Neutrophil (primary cell): Measurements from ENCODE around the gene MRPL45.
A peak's percentile ranks its signal among the peaks of the same experiment; 100 is the strongest.

Source experiments
- H3K27ac ChIP-seq: fragments of 200-600 bp; sonication (generic); 2 replicates; pipeline ENCODE4 v1.5.1; 2016; ENCODE audit warnings: mild to moderate bottlenecking, moderate library complexity
- H3K27me3 ChIP-seq: fragments of 200-600 bp; sonication (generic); 2 replicates; pipeline ENCODE4 v1.6.0; 2016; ENCODE audit warnings: mild to moderate bottlenecking
- H3K36me3 ChIP-seq: fragments of 200-600 bp; sonication (generic); 2 replicates; pipeline ENCODE4 v1.5.1; 2017
- H3K4me1 ChIP-seq, 2 experiments: fragments of 200-600 bp in 1 of 2; sonication (generic) in 1 of 2; 1 replicate in 1 of 2; 2 replicates in 1 of 2; pipeline versions ENCODE4 v1.5.1 to v1.6.1; 2013 to 2016; ENCODE audit warnings: low read depth in 1 of 2, low read length in 1 of 2, mild to moderate bottlenecking in 1 of 2, moderate library complexity in 1 of 2; ENCODE audit not compliant: control insufficient read depth in 1 of 2, insufficient read depth in 1 of 2
- H3K4me3 ChIP-seq, 2 experiments: fragments of 200-600 bp in 1 of 2; sonication (generic) in 1 of 2; 1 replicate in 1 of 2; 2 replicates in 1 of 2; pipeline ENCODE4 v1.5.1; 2013 to 2016; ENCODE audit warnings: low read depth in 1 of 2, low read length in 1 of 2, mild to moderate bottlenecking in 1 of 2, moderate library complexity in 1 of 2
- H3K9me3 ChIP-seq: fragments of 200-600 bp; sonication (generic); 2 replicates; pipeline ENCODE4 v1.5.1; 2016
- TF ChIP-seq, protein P1 (sequence below): fragments of 200-600 bp; sonication (generic); IDR thresholded peaks from 2 replicates; pipeline ENCODE4 v1.5.1; 2016; ENCODE audit warnings: antibody characterized with exemption

Gene MRPL45

GRCh38 chr17:38353086-38353604 lies 56.2 kb downstream of the MRPL45 start:
- H3K4me3 ChIP-seq, result peak overlapping the region; percentile 66 to 93
- H3K9me3 ChIP-seq, result no peaks in the 10 kb centered on the region
- TF ChIP-seq, protein P1, sequence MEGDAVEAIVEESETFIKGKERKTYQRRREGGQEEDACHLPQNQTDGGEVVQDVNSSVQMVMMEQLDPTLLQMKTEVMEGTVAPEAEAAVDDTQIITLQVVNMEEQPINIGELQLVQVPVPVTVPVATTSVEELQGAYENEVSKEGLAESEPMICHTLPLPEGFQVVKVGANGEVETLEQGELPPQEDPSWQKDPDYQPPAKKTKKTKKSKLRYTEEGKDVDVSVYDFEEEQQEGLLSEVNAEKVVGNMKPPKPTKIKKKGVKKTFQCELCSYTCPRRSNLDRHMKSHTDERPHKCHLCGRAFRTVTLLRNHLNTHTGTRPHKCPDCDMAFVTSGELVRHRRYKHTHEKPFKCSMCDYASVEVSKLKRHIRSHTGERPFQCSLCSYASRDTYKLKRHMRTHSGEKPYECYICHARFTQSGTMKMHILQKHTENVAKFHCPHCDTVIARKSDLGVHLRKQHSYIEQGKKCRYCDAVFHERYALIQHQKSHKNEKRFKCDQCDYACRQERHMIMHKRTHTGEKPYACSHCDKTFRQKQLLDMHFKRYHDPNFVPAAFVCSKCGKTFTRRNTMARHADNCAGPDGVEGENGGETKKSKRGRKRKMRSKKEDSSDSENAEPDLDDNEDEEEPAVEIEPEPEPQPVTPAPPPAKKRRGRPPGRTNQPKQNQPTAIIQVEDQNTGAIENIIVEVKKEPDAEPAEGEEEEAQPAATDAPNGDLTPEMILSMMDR, result no peak
- peaks cover 12% of the 10 kb centered on the region for H3K27me3 ChIP-seq
- no peak overlapping the region for H3K27ac ChIP-seq
- H3K4me1 ChIP-seq, result peaks cover 15% of the 10 kb centered on the region in 2 experiments
- H3K36me3 ChIP-seq, result no peaks in the 10 kb centered on the region

DNA sequence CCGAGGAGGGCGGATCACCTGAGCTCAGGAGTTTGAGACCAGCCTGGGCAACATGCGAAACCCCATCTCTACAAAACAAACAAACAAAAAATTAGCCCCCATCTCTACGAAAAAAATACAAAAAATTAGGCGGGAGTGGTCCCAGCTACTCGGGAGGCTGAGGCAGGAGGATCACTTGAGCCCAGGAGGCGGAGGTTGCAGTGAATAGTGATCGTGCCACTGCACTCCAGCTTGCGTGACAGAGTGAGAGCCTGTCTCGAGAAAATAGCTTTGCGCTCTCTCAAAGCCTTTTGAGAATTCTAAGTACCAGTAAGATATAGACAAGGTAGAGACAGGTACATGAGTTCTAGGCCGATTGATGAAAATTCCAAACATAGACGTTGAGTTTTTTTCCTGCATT lies 56.7 kb downstream of the MRPL45 start:
- Histone ChIP-seq H3K4me1 (peaks cover 15% of the 10 kb centered on the region in 2 experiments), H3K4me3 (no peak overlapping the region), H3K27ac (no peak overlapping the region), H3K36me3 (no peaks in the 10 kb centered on the region), H3K9me3 (no peaks in the 10 kb centered on the region), H3K27me3 (peaks cover 12% of the 10 kb centered on the region)
- TF ChIP-seq, protein P1, result no peak

DNA sequence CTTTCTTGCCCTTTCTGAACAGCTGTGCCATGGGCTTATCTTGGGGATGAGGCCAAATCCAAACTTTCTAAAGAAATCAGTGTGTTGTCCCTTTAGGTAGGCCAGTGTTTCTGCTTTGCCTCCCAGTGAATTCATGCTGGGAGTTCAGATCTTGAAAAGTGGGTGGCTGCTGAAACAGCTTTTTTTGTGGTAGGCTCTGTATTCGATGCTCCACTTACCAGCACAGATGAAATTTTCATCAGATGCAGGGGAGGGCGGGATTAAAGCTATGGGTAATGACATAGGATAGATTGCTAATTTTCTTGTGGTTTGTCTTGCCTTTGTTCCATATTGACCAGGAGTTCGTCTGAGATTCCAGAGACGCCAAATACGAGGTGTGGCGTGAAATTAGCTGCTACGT lies 57.5 kb downstream of the MRPL45 start:
- Histone ChIP-seq H3K27ac (no peak overlapping the region), H3K36me3 (no peaks in the 10 kb centered on the region), H3K4me1 (peaks cover 15% of the 10 kb centered on the region in 2 experiments), H3K9me3 (no peaks in the 10 kb centered on the region), H3K4me3 (no peak overlapping the region), H3K27me3 (peaks cover 12% of the 10 kb centered on the region)
- TF ChIP-seq, protein P1, result no peak

GRCh38 chr17:38355251-38355650 lies 58.3 kb downstream of the MRPL45 start:
- Histone ChIP-seq H3K27me3 (peaks cover 12% of the 10 kb centered on the region), H3K4me3 (no peak overlapping the region), H3K9me3 (no peaks in the 10 kb centered on the region), H3K4me1 (peaks cover 15% of the 10 kb centered on the region in 2 experiments), H3K36me3 (no peaks in the 10 kb centered on the region), H3K27ac (no peak overlapping the region)
- TF ChIP-seq, protein P1, result no peak

GRCh38 chr17:38357486-38358123 lies 60.6 kb downstream of the MRPL45 start:
- peaks cover 7 to 8% of the 10 kb centered on the region in 2 experiments for H3K4me1 ChIP-seq
- H3K36me3 ChIP-seq, result no peaks in the 10 kb centered on the region
- TF ChIP-seq, protein P1, result no peak
- no peak overlapping the region for H3K4me3 ChIP-seq
- peaks cover 8% of the 10 kb centered on the region for H3K27me3 ChIP-seq
- no peaks in the 10 kb centered on the region for H3K9me3 ChIP-seq
- no peak overlapping the region for H3K27ac ChIP-seq
